HCT116 (cell line): ENCODE measurements around the gene SYDE2. TPM values are rescaled to one million over a fixed set of nuclear protein-coding genes. Genes with fewer than 3 reads are reported as not detected.

Experiments
- ATAC-seq: fragments of 200-7000 bp; cut with Tn5 transposase; 2 replicates; pipeline ENCODE4 v1.9.1; 2020; ENCODE audit warnings: mild to moderate bottlenecking, moderate library complexity
- BruUV-seq: library from RNA; stranded (reverse); fragments of 400-500 nt; replicated peaks from 2 replicates; lab custom pipeline; 2021; lab: Mats Ljungman, UMichigan
- CTCF ChIA-PET: fragments of 300-600 bp; sonication (Branson Sonifier 250); formaldehyde crosslinking; loops from one replicate; lab custom pipeline; 2021; ENCODE audit warnings: antibody characterized with exemption; lab: Charles Lee
- POLR2A ChIA-PET: fragments of 300-600, 350-600 bp; sonication (Branson Sonifier 250); formaldehyde crosslinking; loops from one replicate; lab custom pipeline; 2021; ENCODE audit warnings: antibody characterized with exemption; lab: Charles Lee
- RAD21 ChIA-PET, 2 experiments: fragments of 300-600 bp; sonication (Branson Sonifier 250); formaldehyde crosslinking; loops; one replicate each; lab custom pipeline; 2023; ENCODE audit warnings: low total read pairs in 2 of 2; ENCODE audit not compliant: uncharacterized antibody in 2 of 2, unreplicated experiment in 2 of 2, low non-redundant PET in 1 of 2; lab: Charles Lee
- DNase-seq: peaks from one replicate; pipeline ENCODE4 v3.0.0-alpha.2; 2010; ENCODE audit warnings: low read depth, low spot score
- H2AFZ ChIP-seq: fragments of 200-600 bp; shearing (Covaris generic), sonication (generic); 2 replicates; pipeline ENCODE4 v1.6.1; 2017; ENCODE audit warnings: low read depth, mixed run types, mixed read lengths, antibody characterized with exemption, low read length; ENCODE audit not compliant: poor library complexity, severe bottlenecking
- H3K27ac ChIP-seq: 2 replicates; pipeline ENCODE4 v1.5.1; 2012; ENCODE audit warnings: low read depth, low read length
- H3K27me3 ChIP-seq: fragments of 200-600 bp; sonication (generic); 2 replicates; pipeline ENCODE4 v1.6.1; 2016; ENCODE audit warnings: mixed run types, low read length, mixed read lengths; ENCODE audit not compliant: insufficient read depth
- H3K36me3 ChIP-seq, 2 experiments: fragments of 200-500 bp in 1 of 2; fragments of 200-600 bp in 1 of 2; sonication (Bioruptor generic) in 1 of 2; sonication (generic) in 1 of 2; 2 replicates each; pipeline versions ENCODE4 v1.5.1 to v1.6.1; 2014 to 2016; ENCODE audit warnings: low read length in 2 of 2, inconsistent platforms in 1 of 2, mixed read lengths in 1 of 2, mixed run types in 1 of 2; ENCODE audit not compliant: insufficient read depth in 2 of 2, control insufficient read depth in 1 of 2
- H3K4me1 ChIP-seq, 2 experiments: fragments of 200-600 bp in 1 of 2; sonication (generic) in 1 of 2; 2 replicates each; pipeline versions ENCODE4 v1.5.1 to v1.6.1; 2012 to 2017; ENCODE audit warnings: low read length in 2 of 2, inconsistent platforms in 1 of 2, mild to moderate bottlenecking in 1 of 2, mixed read lengths in 1 of 2, mixed run types in 1 of 2, moderate library complexity in 1 of 2; ENCODE audit not compliant: insufficient read depth in 2 of 2, control insufficient read depth in 1 of 2
- H3K4me2 ChIP-seq: fragments of 200-600 bp; sonication (generic); 2 replicates; pipeline ENCODE4 v1.6.1; 2017; ENCODE audit warnings: mixed run types, low read length, mixed read lengths
- H3K4me3 ChIP-seq, 2 experiments: fragments of 200-600 bp in 1 of 2; sonication (generic) in 1 of 2; replicated peaks in 1 of 2; 2 replicates each; pipeline ENCODE4 v1.5.1; 2011 to 2016; ENCODE audit warnings: low read length in 2 of 2, control low read depth in 1 of 2, low read depth in 1 of 2, mild to moderate bottlenecking in 1 of 2, mixed read lengths in 1 of 2, mixed run types in 1 of 2
- H3K79me2 ChIP-seq: fragments of 200-600 bp; sonication (generic); 2 replicates; pipeline ENCODE4 v1.6.1; 2017; ENCODE audit warnings: mild to moderate bottlenecking, mixed run types, low read length, moderate library complexity, mixed read lengths; ENCODE audit not compliant: insufficient read depth
- H3K9ac ChIP-seq: fragments of 200-600 bp; sonication (generic); 2 replicates; pipeline ENCODE4 v1.6.1; 2016; ENCODE audit warnings: low read length, mixed read lengths
- H3K9me2 ChIP-seq: fragments of 200-600 bp; sonication (generic), shearing (Covaris generic); 2 replicates; pipeline ENCODE4 v1.6.1; 2017; ENCODE audit warnings: mixed run types, mild to moderate bottlenecking, moderate library complexity; ENCODE audit not compliant: insufficient read depth
- H3K9me3 ChIP-seq, 2 experiments: fragments of 200-500 bp in 1 of 2; fragments of 200-600 bp in 1 of 2; sonication (Bioruptor generic) in 1 of 2; sonication (generic) in 1 of 2; 2 replicates each; pipeline ENCODE4 v1.6.1; 2014 to 2017; ENCODE audit warnings: low read length in 2 of 2, mixed read lengths in 2 of 2, inconsistent platforms in 1 of 2, low read depth in 1 of 2, mild to moderate bottlenecking in 1 of 2, mixed run types in 1 of 2, moderate library complexity in 1 of 2; ENCODE audit not compliant: control insufficient read depth in 1 of 2, insufficient read depth in 1 of 2
- H4K20me1 ChIP-seq: fragments of 200-600 bp; sonication (generic), shearing (Covaris generic); 2 replicates; pipeline ENCODE4 v1.6.1; 2017; ENCODE audit warnings: mixed run types, mild to moderate bottlenecking, moderate library complexity; ENCODE audit not compliant: insufficient read depth
- EZH2 ChIP-seq: fragments of 200-600 bp; sonication (generic); IDR thresholded peaks from 2 replicates; pipeline ENCODE4 v1.6.1; 2017; ENCODE audit warnings: antibody characterized with exemption, mixed run types
- EZH2phosphoT487 ChIP-seq: fragments of 200-600 bp; IDR thresholded peaks from 2 replicates; pipeline ENCODE4 v1.6.1; 2018; ENCODE audit warnings: antibody characterized with exemption, borderline replicate concordance
- FOSL1 ChIP-seq: IDR thresholded peaks from 2 replicates; pipeline ENCODE4 v1.6.1; 2012; ENCODE audit warnings: low read depth
- POLR2A ChIP-seq: IDR thresholded peaks from 2 replicates; pipeline ENCODE4 v1.7.0; 2011; ENCODE audit warnings: borderline replicate concordance; ENCODE audit not compliant: insufficient read depth, insufficient read length; ENCODE audit errors: extremely low read depth
- POLR2AphosphoS5 ChIP-seq: IDR thresholded peaks from 2 replicates; pipeline ENCODE4 v1.6.1; 2011; ENCODE audit warnings: mild to moderate bottlenecking, low read depth, low read length, moderate library complexity
- SP1 ChIP-seq: IDR thresholded peaks from 2 replicates; pipeline ENCODE4 v1.6.1; 2012; ENCODE audit warnings: low read depth
- SRF ChIP-seq: IDR thresholded peaks from 2 replicates; pipeline ENCODE4 v1.6.1; 2012; ENCODE audit warnings: low read depth
- TCF7L2 ChIP-seq: IDR thresholded peaks from 2 replicates; pipeline ENCODE4 v1.7.0; 2011; ENCODE audit warnings: borderline replicate concordance, inconsistent platforms; ENCODE audit not compliant: insufficient read depth, insufficient read length; ENCODE audit errors: extremely low read depth
- YY1 ChIP-seq: IDR thresholded peaks from 2 replicates; pipeline ENCODE4 v1.6.1; 2011; ENCODE audit warnings: low read length, low read depth, moderate library complexity, mild to moderate bottlenecking; ENCODE audit not compliant: insufficient replicate concordance; ENCODE audit errors: extremely low read depth
- intact Hi-C: fragments of 100-400 bp; cut with micrococcal nuclease; formaldehyde crosslinking; loops from 2 replicates; pipeline ENCODE4 v1.10.0; 2022
- total RNA-seq: library from RNA; stranded (reverse); gene quantifications from one replicate; pipeline ENCODE4 v1.2.1, GENCODE V29; 2021; ENCODE audit not compliant: unreplicated experiment
- TF ChIP-seq, protein P1 (sequence below): IDR thresholded peaks from 2 replicates; pipeline ENCODE4 v1.6.1; 2012
- TF ChIP-seq, protein P2 (sequence below), 3 experiments: fragments of 200-600 bp in 1 of 3; sonication (generic) in 1 of 3; IDR thresholded peaks in 2 of 3; conservative IDR thresholded peaks in 1 of 3; 2 replicates each; pipeline ENCODE4 v1.5.1; 2012 to 2017; ENCODE audit warnings: low read depth in 2 of 3, low read length in 2 of 3, antibody characterized with exemption in 1 of 3, borderline replicate concordance in 1 of 3, control low read depth in 1 of 3, mild to moderate bottlenecking in 1 of 3, mixed read lengths in 1 of 3, mixed run types in 1 of 3, moderate library complexity in 1 of 3; ENCODE audit not compliant: insufficient read depth in 1 of 3

The SYDE2 gene
- total RNA-seq, 1 experiment from 2014 or later, result 5.3 TPM

DNA sequence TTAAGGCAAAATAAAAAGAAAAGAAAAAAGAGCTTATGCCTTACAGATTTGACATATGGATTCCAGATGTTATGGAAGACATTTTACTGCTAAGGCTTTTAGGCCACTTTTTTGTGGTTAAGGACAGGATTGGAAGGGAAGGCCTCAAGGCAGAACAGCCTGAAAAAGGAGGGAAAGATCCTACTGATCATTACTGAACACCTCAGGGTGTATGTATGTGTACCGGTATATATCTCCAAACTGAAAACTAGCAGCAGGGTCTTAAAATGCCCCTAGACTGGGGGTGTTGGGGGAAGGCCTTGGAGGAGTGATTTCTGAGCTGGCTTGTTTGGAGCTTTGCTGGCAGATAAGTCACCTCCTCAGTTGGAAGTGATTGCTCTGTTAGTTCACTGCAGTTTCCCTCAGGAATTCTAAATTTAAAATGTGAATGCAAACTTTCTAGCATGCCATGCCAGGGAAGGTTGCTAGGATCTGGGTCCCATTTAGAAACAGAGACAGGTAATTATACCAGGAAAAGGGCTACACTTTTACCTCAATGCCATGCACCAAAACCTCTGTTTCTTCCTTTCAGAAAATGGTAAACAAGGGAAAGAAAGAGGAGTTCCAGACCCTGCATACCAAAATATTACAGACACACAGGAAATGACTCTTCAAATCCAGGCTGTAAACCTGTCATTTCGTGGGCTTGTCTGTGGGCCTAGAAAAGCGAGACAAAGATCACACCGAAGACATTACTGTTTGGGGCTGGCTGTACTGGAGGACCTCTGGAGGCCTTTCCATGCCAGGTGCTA lies 43.6 kb upstream of the SYDE2 start:
- BruUV-seq, result no TSS peak
- no peak for DNase-seq
- POLR2A ChIA-PET, result no interaction called here
- Histone ChIP-seq H3K36me3 (no peaks in the 10 kb centered on the region), H3K4me2 (no peak overlapping the region; the same call in 1 of the 2 replicates), H2AFZ (no peak overlapping the region), H3K4me1 (peaks cover 4 to 10% of the 10 kb centered on the region in 2 experiments; a peak in 3 of 4 replicates), H3K27me3 (no peaks in the 10 kb centered on the region), H3K9me2 (no peaks in the 10 kb centered on the region), H3K9me3 (no peaks in the 10 kb centered on the region), H3K79me2 (no peaks in the 10 kb centered on the region), H3K27ac (no peak overlapping the region), H3K9ac (no peak overlapping the region), H4K20me1 (no peaks in the 10 kb centered on the region), H3K4me3 (no peak overlapping the region)
- RAD21 ChIA-PET, result interaction anchor here in 1 of 2 experiments (1.0 kb wide), 1 partner anchor 300 kb away, joined by 4 read pairs; no protein-coding TSS in a partner anchor
- TF ChIP-seq, protein P1, sequence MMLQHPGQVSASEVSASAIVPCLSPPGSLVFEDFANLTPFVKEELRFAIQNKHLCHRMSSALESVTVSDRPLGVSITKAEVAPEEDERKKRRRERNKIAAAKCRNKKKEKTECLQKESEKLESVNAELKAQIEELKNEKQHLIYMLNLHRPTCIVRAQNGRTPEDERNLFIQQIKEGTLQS, result no peak
- no peak for TF ChIP-seq SRF
- no peak for TF ChIP-seq YY1
- no peak for TF ChIP-seq EZH2phosphoT487
- TF ChIP-seq, protein P2, sequence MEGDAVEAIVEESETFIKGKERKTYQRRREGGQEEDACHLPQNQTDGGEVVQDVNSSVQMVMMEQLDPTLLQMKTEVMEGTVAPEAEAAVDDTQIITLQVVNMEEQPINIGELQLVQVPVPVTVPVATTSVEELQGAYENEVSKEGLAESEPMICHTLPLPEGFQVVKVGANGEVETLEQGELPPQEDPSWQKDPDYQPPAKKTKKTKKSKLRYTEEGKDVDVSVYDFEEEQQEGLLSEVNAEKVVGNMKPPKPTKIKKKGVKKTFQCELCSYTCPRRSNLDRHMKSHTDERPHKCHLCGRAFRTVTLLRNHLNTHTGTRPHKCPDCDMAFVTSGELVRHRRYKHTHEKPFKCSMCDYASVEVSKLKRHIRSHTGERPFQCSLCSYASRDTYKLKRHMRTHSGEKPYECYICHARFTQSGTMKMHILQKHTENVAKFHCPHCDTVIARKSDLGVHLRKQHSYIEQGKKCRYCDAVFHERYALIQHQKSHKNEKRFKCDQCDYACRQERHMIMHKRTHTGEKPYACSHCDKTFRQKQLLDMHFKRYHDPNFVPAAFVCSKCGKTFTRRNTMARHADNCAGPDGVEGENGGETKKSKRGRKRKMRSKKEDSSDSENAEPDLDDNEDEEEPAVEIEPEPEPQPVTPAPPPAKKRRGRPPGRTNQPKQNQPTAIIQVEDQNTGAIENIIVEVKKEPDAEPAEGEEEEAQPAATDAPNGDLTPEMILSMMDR (IDR thresholded peaks at IDR 0.05 in 2 of 3, conservative IDR thresholded peaks at IDR 0.05 in 1 of 3; ENCODE audit: borderline replicate concordance in 1 of 3, insufficient read depth in 1 of 3, low read depth in 2 of 3, low read length in 2 of 3), result no peak
- TF ChIP-seq EZH2, result no peak
- no peak for TF ChIP-seq FOSL1
- TF ChIP-seq TCF7L2, result no peak
- TF ChIP-seq POLR2A, result no peak
- no peak for TF ChIP-seq SP1
- no peak for TF ChIP-seq POLR2AphosphoS5
- no peak for ATAC-seq
- CTCF ChIA-PET, result interaction anchor here (1.3 to 3.0 kb wide), 4 partner anchors 10 to 300 kb away, joined by 6 to 17 read pairs (median 8); partner anchors contain the start of gene C1orf52
- intact Hi-C loops, result no loop called here
